SK-N-MC (cell line): ENCODE data around the gene DYNLL2.

Source experiments
- FOXP2 ChIP-seq: optimal IDR thresholded peaks from 2 replicates; pipeline ENCODE3; 2011; ENCODE audit warnings: mild to moderate bottlenecking, moderate library complexity; ENCODE audit not compliant: insufficient read depth; ENCODE audit errors: extremely low read length, control extremely low read depth
- POLR2AphosphoS5 ChIP-seq: IDR thresholded peaks from 2 replicates; pipeline ENCODE4 v1.6.1; 2012; ENCODE audit warnings: mild to moderate bottlenecking, low read depth, low read length, borderline replicate concordance

DNA sequence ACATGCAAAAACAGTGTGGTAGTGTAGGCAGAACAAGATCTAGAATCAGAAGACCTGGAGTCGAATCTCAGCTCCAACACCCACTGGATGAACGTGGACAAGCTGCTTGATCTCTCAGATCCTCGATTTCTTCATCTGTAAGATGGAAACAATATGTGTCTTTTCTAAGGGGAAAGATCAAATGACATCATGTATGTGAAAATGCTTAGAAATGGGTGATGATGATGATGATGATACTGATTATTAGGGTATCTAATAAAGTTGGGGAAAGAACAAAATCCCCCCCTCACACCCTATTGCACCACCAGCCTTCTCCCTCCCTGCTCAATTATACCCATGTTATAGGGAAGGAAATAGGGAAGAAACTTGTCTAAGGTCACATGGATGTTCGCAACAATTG lies 10.9 kb downstream of the DYNLL2 start:
- TF ChIP-seq POLR2AphosphoS5, result no peak
- no peak for TF ChIP-seq FOXP2
